HTERT RPE-1 (cell line): ENCODE data around the gene CFAP107.

Experiments
- in situ Hi-C: fragments of 300-500 bp; cut with MboI; formaldehyde crosslinking; loops from 4 replicates; pipeline ENCODE4 v1.14.3; 2020; ENCODE audit warnings: low sequenced_read_pairs

The CFAP107 gene

GRCh38 chr1:12739613-12740012 is 6.4 kb upstream of the CFAP107 start:
- in situ Hi-C loops = no loop called here

- in situ Hi-C loops = no loop called here
Measured at GRCh38 chr1:12741946-12742345, 4.1 kb upstream of the CFAP107 start.

GRCh38 chr1:12745126-12745991 is 641 bp upstream of the CFAP107 start:
- in situ Hi-C loops = no loop called here

DNA sequence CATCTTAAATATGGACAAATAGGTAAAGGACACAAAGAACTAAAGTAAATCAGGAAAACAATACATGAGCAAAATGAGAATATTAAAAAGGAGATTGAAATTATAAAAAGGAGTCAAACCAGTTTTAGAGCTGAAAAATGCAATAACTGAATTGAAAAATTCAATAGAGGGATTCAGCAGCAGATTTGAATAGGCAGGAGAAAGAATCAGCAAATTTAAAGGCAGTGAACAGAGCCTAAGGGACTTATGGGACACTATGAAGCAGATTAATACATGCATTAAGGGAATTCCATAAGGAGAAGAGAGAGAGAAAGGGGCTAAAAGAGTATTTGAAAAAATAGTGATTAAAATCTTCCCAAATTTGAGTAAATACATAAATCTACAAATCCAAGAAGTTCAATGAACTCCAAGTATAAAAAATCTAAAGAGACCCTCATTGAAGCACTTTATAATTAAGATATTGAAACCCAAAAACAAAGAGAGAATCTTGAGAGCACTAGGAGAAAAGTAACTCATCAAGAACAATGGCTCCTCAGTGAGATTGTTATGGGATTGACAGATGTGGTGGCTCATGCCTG is 2.9 kb downstream of the CFAP107 start:
- in situ Hi-C loops = no loop called here

- in situ Hi-C loops = no loop called here
Measured at GRCh38 chr1:12754738-12755137, 8.7 kb downstream of the CFAP107 start.

GRCh38 chr1:12756273-12756672 is 10.3 kb downstream of the CFAP107 start:
- in situ Hi-C loops = no loop called here

- in situ Hi-C loops = no loop called here
Measured at GRCh38 chr1:12756768-12757413, 10.9 kb downstream of the CFAP107 start.

DNA sequence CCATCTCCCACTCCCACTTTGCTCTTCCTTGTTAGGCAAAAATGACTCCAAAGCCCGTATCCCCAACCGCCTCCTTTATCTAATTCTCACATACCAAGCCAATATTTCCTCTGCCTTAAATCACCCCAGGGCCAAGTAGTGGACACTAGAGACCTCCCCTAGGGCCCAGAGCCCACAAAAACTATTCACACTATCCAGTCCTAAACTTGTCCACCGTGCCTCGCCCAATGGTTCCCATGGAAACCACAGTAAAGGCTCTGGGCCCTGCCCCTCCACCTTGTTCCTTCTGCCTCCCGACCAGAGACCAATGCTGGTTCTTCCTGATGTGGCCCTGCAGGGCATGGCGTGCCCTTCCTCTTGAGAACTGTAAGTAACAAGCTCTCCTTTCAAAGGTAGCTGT is 11.8 kb downstream of the CFAP107 start:
- in situ Hi-C loops = no loop called here

DNA sequence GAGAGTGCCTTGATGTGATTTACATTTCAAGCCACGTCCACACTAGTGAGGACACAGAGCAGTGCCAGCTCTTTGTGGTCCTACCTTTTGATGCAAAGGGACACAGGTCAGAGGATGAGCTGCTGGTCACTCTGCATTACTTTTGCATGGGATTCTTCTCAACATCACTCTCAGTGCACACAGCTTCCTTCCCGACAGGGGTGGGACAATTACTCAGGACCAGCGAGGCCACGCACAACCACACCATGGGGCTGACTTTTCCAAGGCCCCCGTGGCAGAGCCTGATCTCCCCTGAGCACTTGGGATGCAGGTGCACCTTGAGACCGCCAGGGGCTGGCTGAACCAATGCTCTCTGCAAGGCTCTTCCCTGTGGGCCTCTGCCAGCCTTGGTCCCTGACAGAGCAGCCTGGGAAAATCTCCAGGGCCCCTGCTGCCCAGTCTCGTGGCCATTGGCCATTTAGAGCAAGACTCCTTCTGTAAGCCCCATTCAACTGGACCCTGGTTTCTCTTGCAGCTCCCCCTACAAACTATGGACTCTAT is 14.3 kb downstream of the CFAP107 start:
- in situ Hi-C loops = no loop called here

DNA sequence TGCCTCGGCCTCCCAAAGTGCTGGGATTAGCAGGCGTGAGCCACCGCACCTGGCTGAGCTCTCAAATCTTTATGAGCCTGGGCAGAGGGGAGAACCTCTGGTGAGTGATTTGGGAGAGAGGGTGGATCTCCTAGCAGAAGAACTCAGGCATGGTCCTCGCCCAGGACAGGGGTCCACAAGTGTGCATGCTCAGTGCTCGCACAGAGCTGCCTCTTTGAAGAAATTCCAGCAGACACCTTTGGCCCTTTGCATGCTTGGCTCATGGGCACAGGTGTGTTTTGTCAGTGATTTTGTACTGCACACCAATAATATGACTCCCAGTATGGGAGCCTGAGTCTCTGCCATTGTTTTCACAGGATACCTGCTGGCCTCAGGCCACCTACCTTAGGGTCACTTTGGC is 15.8 kb downstream of the CFAP107 start:
- in situ Hi-C loops = no loop called here

DNA sequence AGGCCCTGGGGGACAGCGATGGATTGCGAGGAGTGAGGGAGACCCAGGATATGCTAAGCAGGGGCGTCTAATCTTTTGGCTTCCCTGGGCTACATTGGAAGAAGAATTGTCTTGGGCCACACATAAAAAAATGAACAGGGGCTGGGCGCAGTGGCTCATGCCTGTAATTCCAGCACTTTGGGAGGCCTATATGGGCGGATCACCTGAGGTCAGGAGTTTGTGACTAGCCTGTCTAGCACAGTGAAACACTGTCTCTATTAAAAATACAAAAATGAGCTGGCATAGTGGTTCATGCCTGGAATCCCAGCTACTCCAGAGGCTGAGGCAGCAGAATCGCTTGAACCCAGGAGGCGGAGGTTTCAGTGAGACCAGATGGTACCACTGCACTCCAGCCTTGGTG is 16.8 kb downstream of the CFAP107 start:
- in situ Hi-C loops = no loop called here

- in situ Hi-C loops = no loop called here
Measured at GRCh38 chr1:12763479-12763878, 17.5 kb downstream of the CFAP107 start.

DNA sequence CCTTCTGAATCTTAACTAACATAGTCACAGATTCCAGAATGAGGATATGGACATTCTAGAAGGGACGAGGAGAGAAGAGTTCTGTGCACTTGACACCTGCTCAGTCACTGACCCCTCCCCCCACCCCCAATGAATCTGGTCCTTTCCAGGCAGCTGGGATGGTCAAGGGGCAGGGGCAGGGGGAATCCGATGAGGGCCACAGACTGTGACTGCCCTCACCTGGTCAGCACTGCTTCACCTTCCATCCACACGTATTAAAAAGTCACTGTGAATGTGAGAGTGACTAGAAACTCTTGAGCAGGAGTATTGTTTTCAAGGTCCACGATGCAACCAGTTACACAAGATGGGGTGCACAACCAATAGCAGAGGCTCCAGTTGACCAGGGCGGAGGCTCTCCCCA is 18.0 kb downstream of the CFAP107 start:
- in situ Hi-C loops = no loop called here

DNA sequence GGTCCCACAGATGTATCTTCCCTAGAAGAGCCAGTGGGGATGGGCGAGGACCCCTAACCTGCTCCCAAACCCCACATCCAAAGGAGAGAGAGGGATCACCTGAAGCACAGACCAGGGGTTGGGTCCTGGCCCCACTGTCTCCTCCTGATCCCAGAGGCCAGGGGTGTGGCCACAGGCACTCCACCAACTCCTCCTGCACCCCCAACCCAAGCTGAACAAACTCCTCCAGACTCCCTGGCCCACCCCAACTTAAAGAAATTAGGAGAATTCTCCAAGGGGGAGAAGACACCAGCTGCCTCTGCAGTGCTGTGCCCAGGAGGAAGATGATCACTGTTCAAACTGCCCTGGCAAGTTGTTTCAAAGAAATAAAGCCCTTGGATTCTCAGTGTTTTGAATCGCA is 23.0 kb downstream of the CFAP107 start:
- in situ Hi-C loops = no loop called here

DNA sequence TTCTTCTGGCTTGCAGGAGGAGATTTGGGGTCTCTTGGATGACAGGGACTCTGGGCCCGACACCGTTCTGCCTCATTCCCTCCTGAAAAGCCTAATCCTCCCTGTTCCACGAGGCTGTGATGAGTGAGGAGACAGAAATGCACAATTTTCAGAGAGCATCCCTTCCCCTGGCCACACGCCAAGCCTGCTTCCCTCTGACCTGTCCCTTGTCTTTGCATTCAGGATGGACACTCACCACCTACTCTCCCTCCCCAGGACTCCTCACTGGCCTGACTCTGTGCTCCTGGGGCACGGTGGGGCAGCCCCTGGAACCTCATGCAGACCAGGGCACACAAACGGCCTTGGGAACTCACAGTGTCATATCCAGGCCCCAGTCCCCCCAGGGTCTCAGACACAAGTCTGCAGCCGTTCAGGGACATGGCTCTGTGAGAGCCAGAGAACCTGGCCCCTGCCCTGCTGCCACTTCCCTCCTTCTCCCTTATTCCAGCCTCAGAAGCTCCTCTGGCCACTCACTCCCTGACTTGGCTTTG is 24.0 kb downstream of the CFAP107 start:
- in situ Hi-C loops = no loop called here

GRCh38 chr1:12770620-12771019 is 24.6 kb downstream of the CFAP107 start:
- in situ Hi-C loops = no loop called here

DNA sequence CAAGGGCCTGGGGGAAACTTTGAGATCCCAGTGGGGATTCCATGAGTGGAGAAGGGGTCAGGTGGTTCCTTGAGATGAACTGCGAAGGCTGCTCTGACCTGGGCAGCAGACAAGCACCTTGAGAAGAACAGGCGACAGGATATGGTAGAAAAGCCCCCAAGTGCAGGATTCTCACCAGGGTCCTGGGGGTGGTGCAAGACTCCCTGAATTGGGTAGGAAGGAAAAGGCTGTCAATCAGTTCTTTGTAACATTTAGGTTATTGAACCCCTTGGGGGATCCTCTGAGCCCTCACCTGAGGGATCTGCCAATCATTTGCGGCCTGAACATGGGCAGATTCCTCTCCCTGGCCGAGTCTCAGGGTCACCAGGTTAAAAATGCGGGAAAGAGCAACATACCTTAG is 25.2 kb downstream of the CFAP107 start:
- in situ Hi-C loops = no loop called here

DNA sequence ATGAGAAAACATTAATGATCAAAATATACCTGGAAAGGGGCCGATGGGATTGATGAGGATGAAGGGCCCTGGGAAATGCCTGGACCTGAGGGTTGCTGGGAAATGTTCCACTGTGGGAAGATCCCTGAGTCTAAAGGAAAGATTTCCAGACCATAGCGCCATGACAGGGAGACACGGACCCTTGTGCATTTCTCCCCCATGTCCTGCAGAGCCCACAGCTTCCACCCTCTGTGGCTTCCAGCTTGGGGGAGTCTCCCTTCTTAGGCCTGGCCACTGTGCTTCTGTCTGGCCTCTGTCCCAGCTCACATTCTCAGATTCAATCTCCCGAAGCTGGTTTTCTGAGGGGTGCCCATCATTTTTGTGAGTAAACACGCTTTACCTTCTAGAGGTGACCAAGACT is 26.5 kb downstream of the CFAP107 start:
- in situ Hi-C loops = no loop called here

GRCh38 chr1:12773438-12773837 is 27.4 kb downstream of the CFAP107 start, which contains the start of gene PRAMEF12:
TSS of gene PRAMEF12 (plus strand) at chr1:12773738. CDS start at chr1:12774868, 1,130 bp downstream.
- in situ Hi-C loops = no loop called here

DNA sequence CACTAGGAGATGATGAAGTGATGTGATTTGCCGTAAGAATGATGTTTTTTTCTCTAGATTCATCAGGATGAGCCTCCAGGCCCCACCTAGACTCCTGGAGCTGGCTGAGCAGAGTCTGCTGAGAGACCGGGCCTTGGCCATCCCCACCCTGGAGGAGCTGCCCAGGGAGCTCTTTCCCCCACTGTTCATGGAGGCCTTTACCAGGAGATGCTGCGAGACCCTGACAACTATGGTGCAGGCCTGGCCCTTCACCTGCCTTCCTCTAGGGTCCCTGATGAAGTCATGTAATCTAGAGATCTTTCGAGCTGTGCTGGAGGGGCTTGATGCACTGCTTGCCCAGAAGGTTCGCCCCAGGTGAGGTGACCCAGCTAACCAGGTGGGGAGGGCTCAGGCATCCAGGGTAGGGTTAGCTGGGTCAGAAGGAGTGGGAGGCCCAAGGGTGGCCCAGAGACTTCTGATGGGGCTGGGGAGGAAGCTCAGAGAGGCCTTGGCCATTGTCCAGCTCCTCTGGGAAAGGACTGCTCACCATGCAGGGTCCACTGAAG is 28.9 kb downstream of the CFAP107 start:
- in situ Hi-C loops = no loop called here

GRCh38 chr1:12775443-12775842 is 29.4 kb downstream of the CFAP107 start:
- in situ Hi-C loops = no loop called here
